B cell (primary cell): Measurements from ENCODE around the gene TMPRSS15.

Experiments
- EZH2 ChIP-seq: IDR thresholded peaks from 2 replicates; pipeline ENCODE4 v1.6.1; 2012; ENCODE audit warnings: borderline replicate concordance, low read depth, mild to moderate bottlenecking, moderate library complexity, low read length; ENCODE audit not compliant: insufficient read depth, poor library complexity, severe bottlenecking
- TF ChIP-seq, protein P1 (sequence below): fragments of 200-600 bp; IDR thresholded peaks from one replicate; pipeline ENCODE4 v1.8.0; 2022; ENCODE audit warnings: antibody characterized with exemption, mild to moderate bottlenecking

DNA sequence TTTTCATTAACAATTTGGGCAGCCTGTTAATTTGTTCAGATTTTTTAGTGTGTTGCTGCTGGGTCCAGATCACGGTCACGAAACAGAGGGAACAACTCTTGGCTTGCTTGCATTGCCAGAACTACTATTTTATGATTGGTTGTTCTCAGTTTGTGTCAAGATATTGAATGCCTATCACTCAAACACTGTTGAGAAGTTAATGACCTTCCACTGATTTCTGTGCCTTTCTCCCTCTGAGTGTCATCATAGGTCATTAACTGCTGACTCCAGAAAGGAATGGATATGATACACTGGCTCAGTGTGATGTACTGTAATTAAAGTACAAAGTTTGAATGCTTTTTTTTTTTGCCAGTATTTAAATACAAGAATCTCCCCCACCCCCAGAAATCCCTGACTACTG lies 149.8 kb downstream of the TMPRSS15 start:
- TF ChIP-seq, protein P1, sequence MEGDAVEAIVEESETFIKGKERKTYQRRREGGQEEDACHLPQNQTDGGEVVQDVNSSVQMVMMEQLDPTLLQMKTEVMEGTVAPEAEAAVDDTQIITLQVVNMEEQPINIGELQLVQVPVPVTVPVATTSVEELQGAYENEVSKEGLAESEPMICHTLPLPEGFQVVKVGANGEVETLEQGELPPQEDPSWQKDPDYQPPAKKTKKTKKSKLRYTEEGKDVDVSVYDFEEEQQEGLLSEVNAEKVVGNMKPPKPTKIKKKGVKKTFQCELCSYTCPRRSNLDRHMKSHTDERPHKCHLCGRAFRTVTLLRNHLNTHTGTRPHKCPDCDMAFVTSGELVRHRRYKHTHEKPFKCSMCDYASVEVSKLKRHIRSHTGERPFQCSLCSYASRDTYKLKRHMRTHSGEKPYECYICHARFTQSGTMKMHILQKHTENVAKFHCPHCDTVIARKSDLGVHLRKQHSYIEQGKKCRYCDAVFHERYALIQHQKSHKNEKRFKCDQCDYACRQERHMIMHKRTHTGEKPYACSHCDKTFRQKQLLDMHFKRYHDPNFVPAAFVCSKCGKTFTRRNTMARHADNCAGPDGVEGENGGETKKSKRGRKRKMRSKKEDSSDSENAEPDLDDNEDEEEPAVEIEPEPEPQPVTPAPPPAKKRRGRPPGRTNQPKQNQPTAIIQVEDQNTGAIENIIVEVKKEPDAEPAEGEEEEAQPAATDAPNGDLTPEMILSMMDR: no peak
- TF ChIP-seq EZH2: no peak
